CD14-positive monocyte (primary cell): ENCODE measurements around the gene CLDN18. TPM values are rescaled to one million over a fixed set of nuclear protein-coding genes. Genes with fewer than 3 reads are reported as not detected.

Experiments used
- DNase-seq, 3 donors: peaks; one replicate each; pipeline ENCODE4 v3.0.0-alpha.2; 2011 to 2022
- H2AFZ ChIP-seq: 2 replicates; pipeline ENCODE4 v1.6.0; 2012; ENCODE audit warnings: mild to moderate bottlenecking, low read depth, low read length, inconsistent platforms; ENCODE audit not compliant: insufficient read depth, poor library complexity, severe bottlenecking
- H3K27ac ChIP-seq, 2 donors: 1 replicate in 1 of 2; 2 replicates in 1 of 2; pipeline ENCODE4 v1.5.1; 2012 to 2013; ENCODE audit warnings: low read length in 2 of 2, control low read depth in 1 of 2, inconsistent platforms in 1 of 2, low read depth in 1 of 2, mild to moderate bottlenecking in 1 of 2
- H3K27me3 ChIP-seq, 2 donors: one replicate each; pipeline versions ENCODE4 v1.6.0 to v1.6.1; 2011 to 2013; ENCODE audit warnings: low read length in 2 of 2; ENCODE audit not compliant: control insufficient read depth in 2 of 2, insufficient read depth in 2 of 2
- H3K36me3 ChIP-seq, 2 donors: replicated peaks in 1 of 2; 1 replicate in 1 of 2; 2 replicates in 1 of 2; pipeline versions ENCODE4 v1.5.1 to v1.6.1; 2012 to 2013; ENCODE audit warnings: low read length in 2 of 2, control low read depth in 1 of 2, inconsistent platforms in 1 of 2, mild to moderate bottlenecking in 1 of 2; ENCODE audit not compliant: insufficient read depth in 2 of 2, control insufficient read depth in 1 of 2
- H3K4me1 ChIP-seq, 2 donors: 1 replicate in 1 of 2; 2 replicates in 1 of 2; pipeline versions ENCODE4 v1.5.1 to v1.6.1; 2012 to 2013; ENCODE audit warnings: low read length in 2 of 2, control low read depth in 1 of 2, inconsistent platforms in 1 of 2, mild to moderate bottlenecking in 1 of 2, moderate library complexity in 1 of 2; ENCODE audit not compliant: insufficient read depth in 2 of 2, control insufficient read depth in 1 of 2
- H3K4me2 ChIP-seq: replicated peaks from 2 replicates; pipeline ENCODE3; 2012; ENCODE audit warnings: low read length, moderate library complexity, mild to moderate bottlenecking; ENCODE audit not compliant: poor library complexity, severe bottlenecking; ENCODE audit errors: extremely low read depth
- H3K4me3 ChIP-seq, 3 experiments: fragments of 200-600 bp in 1 of 3; sonication (generic) in 1 of 3; replicated peaks in 1 of 3; 1 replicate in 2 of 3; 2 replicates in 1 of 3; pipeline ENCODE4 v1.5.1; 2011 to 2013; ENCODE audit warnings: low read length in 3 of 3, mild to moderate bottlenecking in 3 of 3, control low read depth in 2 of 3, low read depth in 2 of 3, inconsistent platforms in 1 of 3, moderate library complexity in 1 of 3
- H3K79me2 ChIP-seq: 2 replicates; pipeline ENCODE4 v1.6.0; 2012; ENCODE audit warnings: mild to moderate bottlenecking, control low read depth, inconsistent platforms, low read length, moderate library complexity; ENCODE audit not compliant: insufficient read depth
- H3K9ac ChIP-seq: 2 replicates; pipeline ENCODE4 v1.6.0; 2017; ENCODE audit warnings: low read length, mild to moderate bottlenecking; ENCODE audit not compliant: insufficient read depth, poor library complexity, severe bottlenecking
- H3K9me3 ChIP-seq, 2 donors: replicated peaks in 1 of 2; 1 replicate in 1 of 2; 2 replicates in 1 of 2; pipeline versions ENCODE4 v1.5.1 to v1.6.1; 2012 to 2013; ENCODE audit warnings: low read length in 2 of 2, control low read depth in 1 of 2; ENCODE audit not compliant: control insufficient read depth in 1 of 2, insufficient read depth in 1 of 2
- H4K20me1 ChIP-seq: 2 replicates; pipeline ENCODE4 v1.6.0; 2012; ENCODE audit warnings: mild to moderate bottlenecking, low read length, control low read depth, moderate library complexity; ENCODE audit not compliant: insufficient read depth
- H3K27ac Mint-ChIP-seq, 7 donors: one replicate each; pipeline ENCODE4 v1.8.0; 2020; ENCODE audit warnings: mild to moderate bottlenecking in 7 of 7, mixed read lengths in 7 of 7, moderate library complexity in 6 of 7, inconsistent platforms in 2 of 7
- H3K27me3 Mint-ChIP-seq, 3 donors: one replicate each; pipeline ENCODE4 v1.8.0; 2021 to 2022; ENCODE audit warnings: low read depth in 3 of 3, mild to moderate bottlenecking in 3 of 3, mixed read lengths in 3 of 3, moderate library complexity in 3 of 3, inconsistent platforms in 1 of 3
- H3K36me3 Mint-ChIP-seq, 2 donors: one replicate each; pipeline ENCODE4 v1.8.0; 2020; ENCODE audit warnings: mixed read lengths in 2 of 2, inconsistent platforms in 1 of 2, mild to moderate bottlenecking in 1 of 2
- H3K4me1 Mint-ChIP-seq: one replicate; pipeline ENCODE4 v1.8.0; 2020; ENCODE audit warnings: mild to moderate bottlenecking, mixed read lengths
- H3K4me3 Mint-ChIP-seq, 2 donors: one replicate each; pipeline ENCODE4 v1.8.0; 2020; ENCODE audit warnings: mild to moderate bottlenecking in 2 of 2, mixed read lengths in 2 of 2, moderate library complexity in 1 of 2
- H3K9me3 Mint-ChIP-seq, 7 donors: one replicate each; pipeline ENCODE4 v1.8.0; 2020 to 2022; ENCODE audit warnings: mixed read lengths in 7 of 7, mild to moderate bottlenecking in 6 of 7, moderate library complexity in 6 of 7, inconsistent platforms in 2 of 7
- CTCF ChIP-seq: fragments of 200-600 bp; IDR thresholded peaks from one replicate; pipeline ENCODE4 v1.8.0; 2022; ENCODE audit warnings: antibody characterized with exemption, mild to moderate bottlenecking
- WGBS: methylation state at CpG from one replicate; pipeline ENCODE4 v1.1.5; 2013; ENCODE audit warnings: missing lambda C conversion rate; ENCODE audit not compliant: insufficient coverage; 5-methylcytosine and 5-hydroxymethylcytosine counted together
- intact Hi-C, 2 donors: fragments of 100-400 bp; cut with micrococcal nuclease; formaldehyde crosslinking; loops; one replicate each; pipeline versions ENCODE4 v1.15.0 to v1.15.1; 2023
- polyA plus RNA-seq, 3 donors: library from polyadenylated mRNA; depleted of rRNA in 1 of 3; unstranded in 2 of 3; stranded (reverse) in 1 of 3; fragments of 300-500 nt in 2 of 3; fragments of >200 nt in 1 of 3; fragmentation: Illumina TruSeq in 2 of 3; gene quantifications; 1 replicate in 2 of 3; 2 replicates in 1 of 3; pipeline ENCODE4 v1.2.3, GENCODE V29; 2012 to 2021

CLDN18 gene
- polyA plus RNA-seq, 3 donors: not detected

- H3K27me3 ChIP-seq: no peaks in the 10 kb centered on the region
- no peak overlapping the region for H3K9ac ChIP-seq
- no peaks in the 10 kb centered on the region for H4K20me1 ChIP-seq
- no peak overlapping the region for H3K4me3 ChIP-seq
- H3K27ac ChIP-seq: no peak overlapping the region
- no peaks in the 10 kb centered on the region for H3K9me3 Mint-ChIP-seq
- H3K9me3 ChIP-seq: no peaks in the 10 kb centered on the region
- H3K27ac Mint-ChIP-seq: no peak overlapping the region
- H2AFZ ChIP-seq: no peak overlapping the region
- peaks cover 0 to 6% (median 0%) of the 10 kb centered on the region in 3 donors for H3K27me3 Mint-ChIP-seq
- no peaks in the 10 kb centered on the region for H3K4me1 Mint-ChIP-seq
- H3K4me3 Mint-ChIP-seq: no peak overlapping the region
- no peak for DNase-seq
- no peaks in the 10 kb centered on the region for H3K79me2 ChIP-seq
- no peak overlapping the region for H3K4me2 ChIP-seq
- no peaks in the 10 kb centered on the region for H3K4me1 ChIP-seq
- 78% methylated on average over 1 of the region's 3 CpGs for WGBS
- intact Hi-C loops: no loop called here
- no peaks in the 10 kb centered on the region for H3K36me3 ChIP-seq
- no peak for TF ChIP-seq CTCF
- no peaks in the 10 kb centered on the region for H3K36me3 Mint-ChIP-seq
Measured at GRCh38 chr3:138036572-138036971, 26.6 kb downstream of the CLDN18 start.

- no peak overlapping the region for H3K4me3 ChIP-seq
- Mint-ChIP-seq H3K27me3 (peaks cover 0 to 3% (median 0%) of the 10 kb centered on the region in 3 donors), H3K4me1 (no peaks in the 10 kb centered on the region), H3K36me3 (no peaks in the 10 kb centered on the region), H3K27ac (no peak overlapping the region), H3K9me3 (no peaks in the 10 kb centered on the region), H3K4me3 (no peak overlapping the region)
- no peak overlapping the region for H3K4me2 ChIP-seq
- H2AFZ ChIP-seq: no peak overlapping the region
- no peaks in the 10 kb centered on the region for H3K79me2 ChIP-seq
- WGBS: no CpG with 5 or more reads among the region's 4 CpGs
- DNase-seq: no peak
- intact Hi-C loops: no loop called here
- no peaks in the 10 kb centered on the region for H3K9me3 ChIP-seq
- no peaks in the 10 kb centered on the region for H3K36me3 ChIP-seq
- no peaks in the 10 kb centered on the region for H3K4me1 ChIP-seq
- H4K20me1 ChIP-seq: no peaks in the 10 kb centered on the region
- H3K9ac ChIP-seq: no peak overlapping the region
- no peak for TF ChIP-seq CTCF
- H3K27ac ChIP-seq: no peak overlapping the region
- H3K27me3 ChIP-seq: no peaks in the 10 kb centered on the region
Measured at GRCh38 chr3:138038725-138039462, 28.9 kb downstream of the CLDN18 start.
